HEK293T (cell line): ENCODE data around the gene PAQR4.

Experiments used
- CTCF ChIA-PET: fragments of 350-600 bp; formaldehyde crosslinking; extraction: SDS; loops from one replicate; lab custom pipeline; 2021; ENCODE audit warnings: antibody characterized with exemption, inconsistent platforms; lab: Yijun Ruan, JAX
- POLR2A ChIA-PET: fragments of 350-600 bp; formaldehyde crosslinking; extraction: SDS; loops from one replicate; lab custom pipeline; 2020; ENCODE audit warnings: antibody characterized with exemption, inconsistent platforms; lab: Yijun Ruan, JAX
- DNase-seq: peaks from one replicate; pipeline ENCODE4 v3.0.0; 2012; ENCODE audit warnings: mixed read lengths; ENCODE audit errors: extremely low spot score
- ARNT ChIP-seq: fragments of 450-650 bp; IDR thresholded peaks from 2 replicates; pipeline ENCODE4 v1.6.1; 2017; ENCODE audit warnings: mild to moderate bottlenecking
- BHLHE40 ChIP-seq: fragments of 450-650 bp; IDR thresholded peaks from 2 replicates; pipeline ENCODE4 v1.6.1; 2016; ENCODE audit warnings: mild to moderate bottlenecking, moderate library complexity, borderline replicate concordance
- CTBP1 ChIP-seq: fragments of 450-650 bp; IDR thresholded peaks from 2 replicates; pipeline ENCODE4 v1.6.1; 2016; ENCODE audit warnings: borderline replicate concordance
- ELF4 ChIP-seq: fragments of 450-650 bp; IDR thresholded peaks from 2 replicates; pipeline ENCODE4 v1.6.1; 2017; ENCODE audit warnings: antibody characterized with exemption
- FOXA1 ChIP-seq: fragments of 450-650 bp; IDR thresholded peaks from 2 replicates; pipeline ENCODE4 v1.6.1; 2016; ENCODE audit warnings: mild to moderate bottlenecking
- FOXK2 ChIP-seq: fragments of 450-650 bp; IDR thresholded peaks from 2 replicates; pipeline ENCODE4 v1.6.1; 2016; ENCODE audit warnings: mild to moderate bottlenecking
- FOXM1 ChIP-seq: fragments of 450-650 bp; IDR thresholded peaks from 2 replicates; pipeline ENCODE4 v1.6.1; 2017; ENCODE audit warnings: mild to moderate bottlenecking, borderline replicate concordance
- HDGF ChIP-seq: fragments of 450-650 bp; IDR thresholded peaks from 2 replicates; pipeline ENCODE4 v1.6.1; 2017; ENCODE audit warnings: antibody characterized with exemption, borderline replicate concordance
- L3MBTL2 ChIP-seq: fragments of 450-650 bp; conservative IDR thresholded peaks from 2 replicates; pipeline ENCODE4 v1.6.1; 2016; ENCODE audit warnings: mild to moderate bottlenecking
- LEF1 ChIP-seq: fragments of 450-650 bp; IDR thresholded peaks from 2 replicates; pipeline ENCODE4 v1.6.1; 2017; ENCODE audit warnings: mild to moderate bottlenecking, borderline replicate concordance
- NFRKB ChIP-seq: fragments of 450-650 bp; IDR thresholded peaks from 2 replicates; pipeline ENCODE4 v1.6.1; 2016; ENCODE audit warnings: mild to moderate bottlenecking, moderate library complexity
- PKNOX1 ChIP-seq: fragments of 450-650 bp; IDR thresholded peaks from 2 replicates; pipeline ENCODE4 v1.6.1; 2016
- SP1 ChIP-seq: fragments of 450-650 bp; IDR thresholded peaks from 2 replicates; pipeline ENCODE4 v1.6.1; 2017
- SUZ12 ChIP-seq: fragments of 450-650 bp; IDR thresholded peaks from 2 replicates; pipeline ENCODE4 v1.6.1; 2016; ENCODE audit warnings: mild to moderate bottlenecking
- TARDBP ChIP-seq: fragments of 450-650 bp; IDR thresholded peaks from 2 replicates; pipeline ENCODE4 v1.6.1; 2016
- ZNF384 ChIP-seq: fragments of 450-650 bp; IDR thresholded peaks from 2 replicates; pipeline ENCODE4 v1.6.1; 2016

The PAQR4 gene

GRCh38 chr16:2986623-2987188 lies 17.6 kb downstream of the PAQR4 start:
- no peak for DNase-seq
- POLR2A ChIA-PET, result no interaction called here
- CTCF ChIA-PET, result interaction anchor here (1.1 kb wide), 1 partner anchor 32 kb away, joined by 3 read pairs; no protein-coding TSS in a partner anchor
- no peak for TF ChIP-seq ELF4
- TF ChIP-seq ZNF384, result no peak
- no peak for TF ChIP-seq ARNT
- TF ChIP-seq FOXA1, result no peak
- TF ChIP-seq SUZ12, result no peak
- TF ChIP-seq CTBP1, result no peak

- no peak for DNase-seq
- ChIA-PET CTCF (interaction anchor here (1.1 kb wide), 1 partner anchor 31 kb away, joined by 3 read pairs; no protein-coding TSS in a partner anchor), POLR2A (interaction anchor here (1.2 kb wide), 1 partner anchor 147 kb away, joined by 3 read pairs; the partner anchor contains the start of gene ZNF213)
- TF ChIP-seq PKNOX1 (no peak), NFRKB (no peak), ARNT (no peak), FOXK2 (no peak), ZNF384 (no peak), TARDBP (no peak), L3MBTL2 (no peak), SP1 (no peak), FOXA1 (no peak), FOXM1 (no peak), HDGF (no peak)
Measured at GRCh38 chr16:2987286-2987685, 18.1 kb downstream of the PAQR4 start.

- POLR2A ChIA-PET, result interaction anchor here (1.2 kb wide), 1 partner anchor 147 kb away, joined by 3 read pairs; the partner anchor contains the start of gene ZNF213
- TF ChIP-seq ARNT, result no peak
- TF ChIP-seq PKNOX1, result peak; percentile 74
- CTCF ChIA-PET, result interaction anchor here (1.1 kb wide), 1 partner anchor 31 kb away, joined by 3 read pairs; no protein-coding TSS in a partner anchor
- DNase-seq, result no peak
Measured at GRCh38 chr16:2987833-2988232, 18.7 kb downstream of the PAQR4 start.

GRCh38 chr16:2988590-2989099 lies 19.5 kb downstream of the PAQR4 start:
- CTCF ChIA-PET, result no interaction called here
- POLR2A ChIA-PET, result interaction anchor here (0.7 to 2.0 kb wide), 3 partner anchors 8 to 146 kb away, joined by 3 to 4 read pairs (median 4); partner anchors contain the start of genes PKMYT1 and ZNF213
- DNase-seq, result no peak
- TF ChIP-seq ARNT, result no peak
- TF ChIP-seq SP1, result no peak
- no peak for TF ChIP-seq LEF1
- no peak for TF ChIP-seq NFRKB
- TF ChIP-seq FOXK2, result no peak
- TF ChIP-seq BHLHE40, result no peak
- no peak for TF ChIP-seq TARDBP
- no peak for TF ChIP-seq L3MBTL2
- TF ChIP-seq FOXA1, result no peak
- TF ChIP-seq ZNF384, result no peak

DNA sequence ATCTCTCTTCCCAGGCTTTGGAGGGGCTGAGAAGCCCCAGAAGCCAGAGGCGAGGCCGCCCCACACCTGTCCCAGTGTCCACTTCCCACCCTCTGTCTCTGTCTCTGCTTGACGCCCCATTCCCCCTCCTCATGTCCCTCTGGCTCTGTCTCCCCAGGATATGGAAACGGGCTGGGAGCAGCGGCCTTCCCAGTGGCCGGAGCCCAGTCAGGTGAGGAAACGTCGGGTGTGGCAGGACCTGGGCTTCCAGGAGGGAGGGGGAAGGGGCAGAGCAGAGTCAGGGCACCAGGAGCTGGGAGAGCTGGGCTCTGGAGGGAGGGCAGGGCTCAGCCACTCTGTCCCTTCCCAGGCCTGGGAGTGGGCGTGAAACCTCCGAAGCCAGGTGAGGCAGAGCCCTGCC lies 21.7 kb downstream of the PAQR4 start:
- no peak for DNase-seq
- POLR2A ChIA-PET, result interaction anchor here (2.0 kb wide), 2 partner anchors 10 to 11 kb away, joined by 4 to 8 read pairs; partner anchors contain the start of gene PKMYT1
- TF ChIP-seq ELF4 (no peak), HDGF (no peak)
- CTCF ChIA-PET, result no interaction called here

- POLR2A ChIA-PET, result interaction anchor here (0.5 to 2.0 kb wide), 2 partner anchors 11 to 1973 kb away, joined by 3 to 8 read pairs; partner anchors contain the start of gene PKMYT1
- CTCF ChIA-PET, result no interaction called here
- DNase-seq, result no peak
- TF ChIP-seq L3MBTL2 (no peak), NFRKB (no peak), SUZ12 (no peak), ZNF384 (no peak), ELF4 (no peak), FOXK2 (no peak), ARNT (no peak), LEF1 (no peak), TARDBP (no peak), SP1 (no peak)
Measured at GRCh38 chr16:2991566-2992261, 22.6 kb downstream of the PAQR4 start.

- ChIA-PET POLR2A (interaction anchor here (2.0 kb wide), 1 partner anchor 12 kb away, joined by 8 read pairs; the partner anchor contains the start of gene PKMYT1), CTCF (no interaction called here)
- TF ChIP-seq SUZ12 (no peak), PKNOX1 (no peak), FOXK2 (no peak), L3MBTL2 (no peak), LEF1 (no peak), ZNF384 (no peak), HDGF (no peak), TARDBP (no peak), ELF4 (no peak), NFRKB (no peak), FOXA1 (no peak), SP1 (no peak)
- no peak for DNase-seq
Measured at GRCh38 chr16:2992383-2993081, 23.4 kb downstream of the PAQR4 start.
